CD4-positive, CD25-positive, alpha-beta regulatory T cell (primary cell): Measurements from ENCODE around the gene STARD8. TPM values are rescaled to one million over a fixed set of nuclear protein-coding genes. Genes with fewer than 3 reads are reported as not detected.

ENCODE experiments used
- ATAC-seq, 2 donors: fragments of 150-1000 bp; cut with Tn5 transposase; one replicate each; pipeline ENCODE4 v1.10.0; 2021; ENCODE audit warnings: low read depth in 2 of 2, moderate number of reproducible peaks in 2 of 2, moderate library complexity in 1 of 2
- DNase-seq, 3 donors: peaks; one replicate each; pipeline versions ENCODE4 v3.0.0 to v3.0.0-alpha.2; 2012 to 2022; ENCODE audit warnings: mixed read lengths in 1 of 3
- H3K27ac ChIP-seq: one replicate; pipeline ENCODE4 v1.7.0; 2013; ENCODE audit warnings: mild to moderate bottlenecking, low read length; ENCODE audit not compliant: insufficient read depth, poor library complexity, severe bottlenecking
- H3K27me3 ChIP-seq: one replicate; pipeline ENCODE4 v1.7.0; 2013; ENCODE audit warnings: low read length; ENCODE audit not compliant: control insufficient read depth, insufficient read depth
- H3K36me3 ChIP-seq: one replicate; pipeline ENCODE4 v1.7.0; 2013; ENCODE audit warnings: mild to moderate bottlenecking, low read length, moderate library complexity; ENCODE audit not compliant: control insufficient read depth, insufficient read depth
- H3K4me1 ChIP-seq: 2 replicates; pipeline ENCODE4 v1.7.0; 2013; ENCODE audit warnings: mild to moderate bottlenecking, low read length; ENCODE audit not compliant: insufficient read depth, control insufficient read depth, poor library complexity, severe bottlenecking
- H3K4me3 ChIP-seq: one replicate; pipeline ENCODE4 v1.7.0; 2013; ENCODE audit warnings: low read depth, mild to moderate bottlenecking, low read length, moderate library complexity
- H3K9me3 ChIP-seq, 2 experiments: 1 replicate in 1 of 2; 2 replicates in 1 of 2; pipeline ENCODE4 v1.7.0; 2013; ENCODE audit warnings: low read length in 2 of 2, mild to moderate bottlenecking in 1 of 2, moderate library complexity in 1 of 2; ENCODE audit not compliant: control insufficient read depth in 2 of 2
- H3K27ac Mint-ChIP-seq, 3 donors: one replicate each; pipeline ENCODE4 v1.8.0; 2020 to 2022; ENCODE audit warnings: mild to moderate bottlenecking in 3 of 3, mixed read lengths in 3 of 3, moderate library complexity in 2 of 3
- H3K27me3 Mint-ChIP-seq: one replicate; pipeline ENCODE4 v1.8.0; 2022; ENCODE audit warnings: mild to moderate bottlenecking, mixed read lengths
- H3K36me3 Mint-ChIP-seq: one replicate; pipeline ENCODE4 v1.8.0; 2020; ENCODE audit warnings: mixed read lengths
- H3K4me1 Mint-ChIP-seq, 4 donors: one replicate each; pipeline ENCODE4 v1.8.0; 2020 to 2022; ENCODE audit warnings: mixed read lengths in 4 of 4, mild to moderate bottlenecking in 1 of 4
- H3K4me3 Mint-ChIP-seq, 4 donors: one replicate each; pipeline ENCODE4 v1.8.0; 2020 to 2022; ENCODE audit warnings: mild to moderate bottlenecking in 4 of 4, mixed read lengths in 4 of 4, moderate library complexity in 3 of 4
- H3K9me3 Mint-ChIP-seq, 7 donors: one replicate each; pipeline ENCODE4 v1.8.0; 2020 to 2022; ENCODE audit warnings: mixed read lengths in 7 of 7, mild to moderate bottlenecking in 3 of 7, moderate library complexity in 2 of 7
- polyA plus RNA-seq, 4 donors: library from polyadenylated mRNA; unstranded; fragments of 300-500 nt; fragmentation: Illumina TruSeq; gene quantifications; one replicate each; pipeline ENCODE4 v1.2.3, GENCODE V29; 2021
- total RNA-seq: library from RNA; stranded (reverse); gene quantifications from one replicate; pipeline ENCODE4 v1.2.3, GENCODE V29; 2022

The STARD8 gene
- total and polyA plus RNA-seq, 5 donors from 2014 or later, result 0.21 to 0.57 TPM; not detected in 3

DNA sequence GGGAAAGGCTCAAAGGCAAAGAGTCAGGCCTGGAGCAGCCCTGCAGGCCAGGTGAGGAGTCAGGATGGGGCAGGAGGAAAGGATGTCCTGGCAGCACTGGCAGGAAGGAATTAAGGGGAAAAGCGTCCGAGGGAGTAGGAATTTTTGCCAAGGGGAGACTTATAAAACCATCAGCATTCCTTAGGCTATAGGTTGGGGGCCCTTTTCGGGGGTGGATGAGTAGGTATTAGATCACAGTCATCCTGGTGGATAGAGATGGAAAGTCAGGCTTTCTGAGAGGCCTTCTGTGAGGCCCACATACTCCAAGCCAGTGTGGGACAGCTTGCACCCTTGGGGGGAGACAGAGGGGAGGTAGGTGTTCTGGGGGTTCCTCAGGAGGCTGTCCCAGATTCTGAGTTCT is 12.3 kb downstream of the STARD8 start:
- Histone ChIP-seq H3K27ac (no peak overlapping the region), H3K36me3 (no peaks in the 10 kb centered on the region), H3K4me1 (no peaks in the 10 kb centered on the region), H3K4me3 (no peak overlapping the region), H3K27me3 (no peaks in the 10 kb centered on the region), H3K9me3 (no peaks in the 10 kb centered on the region)
- Mint-ChIP-seq H3K27me3 (no peaks in the 10 kb centered on the region), H3K9me3 (peaks cover 0 to 4% (median 0%) of the 10 kb centered on the region in 7 donors), H3K36me3 (no peaks in the 10 kb centered on the region), H3K27ac (no peak overlapping the region), H3K4me1 (no peaks in the 10 kb centered on the region), H3K4me3 (no peak overlapping the region)
- no peak for ATAC-seq
- DNase-seq, result no peak

DNA sequence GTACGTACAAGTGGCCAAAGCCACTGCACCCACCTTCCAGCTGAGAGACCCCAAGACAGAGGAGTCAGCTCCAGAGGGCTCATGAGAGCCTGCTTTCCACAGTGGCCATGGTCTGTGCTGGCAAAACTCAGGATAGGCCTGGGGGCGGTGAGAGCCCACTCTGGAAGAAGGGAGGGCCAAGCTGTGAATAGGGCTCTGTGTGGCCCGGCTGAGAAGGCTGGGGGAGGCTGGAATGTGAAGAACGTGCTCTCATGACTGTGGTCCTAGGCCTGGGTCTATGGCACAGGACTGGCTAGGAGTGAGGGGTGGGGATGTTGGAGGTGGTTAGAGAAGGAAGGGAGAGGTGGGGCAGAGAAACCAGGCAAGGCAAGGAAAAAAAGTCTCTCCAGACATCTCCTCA is 13.3 kb downstream of the STARD8 start:
- no peak for DNase-seq
- Mint-ChIP-seq H3K36me3 (no peaks in the 10 kb centered on the region), H3K9me3 (peaks cover 0 to 4% (median 0%) of the 10 kb centered on the region in 7 donors), H3K4me3 (no peak overlapping the region), H3K27me3 (no peaks in the 10 kb centered on the region), H3K4me1 (no peaks in the 10 kb centered on the region), H3K27ac (no peak overlapping the region)
- Histone ChIP-seq H3K36me3 (no peaks in the 10 kb centered on the region), H3K4me3 (no peak overlapping the region), H3K4me1 (no peaks in the 10 kb centered on the region), H3K27ac (no peak overlapping the region), H3K27me3 (no peaks in the 10 kb centered on the region), H3K9me3 (no peaks in the 10 kb centered on the region)
- no peak for ATAC-seq

DNA sequence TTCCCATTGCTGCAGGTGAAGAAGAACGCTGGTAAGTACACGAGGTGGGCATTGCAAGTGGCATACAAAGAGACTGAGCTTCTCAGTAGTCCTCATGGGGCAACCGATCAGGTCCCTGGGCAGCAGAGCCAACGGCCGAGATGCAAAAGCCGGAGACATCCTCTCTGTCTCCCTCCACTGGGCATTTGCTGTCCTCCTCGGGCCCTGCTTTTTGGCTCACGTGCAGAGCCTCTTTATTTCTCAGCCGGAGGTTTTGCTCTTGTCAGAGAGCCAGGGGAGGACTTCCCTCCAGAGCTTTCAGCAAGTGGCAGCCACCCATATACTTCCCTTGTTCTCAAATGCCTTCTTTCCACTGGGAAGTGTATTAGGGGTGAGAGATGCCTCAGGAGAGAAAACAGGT is 18.0 kb downstream of the STARD8 start:
- Mint-ChIP-seq H3K27me3 (no peaks in the 10 kb centered on the region), H3K36me3 (no peaks in the 10 kb centered on the region), H3K4me3 (no peak overlapping the region), H3K27ac (no peak overlapping the region), H3K4me1 (no peaks in the 10 kb centered on the region), H3K9me3 (peaks cover 0 to 2% (median 0%) of the 10 kb centered on the region in 7 donors)
- Histone ChIP-seq H3K27me3 (no peaks in the 10 kb centered on the region), H3K27ac (no peak overlapping the region), H3K4me3 (no peak overlapping the region), H3K36me3 (no peaks in the 10 kb centered on the region), H3K4me1 (no peaks in the 10 kb centered on the region), H3K9me3 (no peaks in the 10 kb centered on the region)
- ATAC-seq, result no peak
- DNase-seq, result no peak

DNA sequence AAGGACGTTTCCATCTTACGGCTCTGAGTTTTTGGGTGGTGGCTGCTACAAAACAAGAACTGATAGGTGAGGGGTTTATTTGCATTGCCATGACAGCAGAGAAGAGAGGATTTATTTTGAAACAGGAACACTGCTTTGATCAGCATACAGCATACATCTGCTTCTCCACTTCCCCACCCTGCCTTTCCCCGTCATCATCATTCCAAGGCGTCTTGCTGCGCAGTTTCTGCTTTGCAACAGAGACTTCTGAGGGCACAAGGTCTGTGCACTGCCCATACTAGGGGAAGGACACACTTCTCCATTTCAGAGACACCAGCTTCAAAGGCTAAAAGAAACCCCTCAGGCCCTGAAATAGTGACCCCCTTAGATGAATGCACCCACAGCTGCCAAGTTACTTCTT is 19.1 kb downstream of the STARD8 start:
- no peak overlapping the region for H3K4me3 Mint-ChIP-seq
- no peak for DNase-seq
- no peaks in the 10 kb centered on the region for H3K36me3 Mint-ChIP-seq
- no peaks in the 10 kb centered on the region for H3K27me3 ChIP-seq
- H3K9me3 Mint-ChIP-seq, result no peaks in the 10 kb centered on the region
- H3K36me3 ChIP-seq, result no peaks in the 10 kb centered on the region
- H3K4me1 Mint-ChIP-seq, result no peaks in the 10 kb centered on the region
- H3K27ac Mint-ChIP-seq, result no peak overlapping the region
- H3K4me3 ChIP-seq, result no peak overlapping the region
- ATAC-seq, result no peak
- H3K9me3 ChIP-seq, result no peaks in the 10 kb centered on the region
- H3K4me1 ChIP-seq, result no peaks in the 10 kb centered on the region
- H3K27ac ChIP-seq, result no peak overlapping the region
- H3K27me3 Mint-ChIP-seq, result no peaks in the 10 kb centered on the region

DNA sequence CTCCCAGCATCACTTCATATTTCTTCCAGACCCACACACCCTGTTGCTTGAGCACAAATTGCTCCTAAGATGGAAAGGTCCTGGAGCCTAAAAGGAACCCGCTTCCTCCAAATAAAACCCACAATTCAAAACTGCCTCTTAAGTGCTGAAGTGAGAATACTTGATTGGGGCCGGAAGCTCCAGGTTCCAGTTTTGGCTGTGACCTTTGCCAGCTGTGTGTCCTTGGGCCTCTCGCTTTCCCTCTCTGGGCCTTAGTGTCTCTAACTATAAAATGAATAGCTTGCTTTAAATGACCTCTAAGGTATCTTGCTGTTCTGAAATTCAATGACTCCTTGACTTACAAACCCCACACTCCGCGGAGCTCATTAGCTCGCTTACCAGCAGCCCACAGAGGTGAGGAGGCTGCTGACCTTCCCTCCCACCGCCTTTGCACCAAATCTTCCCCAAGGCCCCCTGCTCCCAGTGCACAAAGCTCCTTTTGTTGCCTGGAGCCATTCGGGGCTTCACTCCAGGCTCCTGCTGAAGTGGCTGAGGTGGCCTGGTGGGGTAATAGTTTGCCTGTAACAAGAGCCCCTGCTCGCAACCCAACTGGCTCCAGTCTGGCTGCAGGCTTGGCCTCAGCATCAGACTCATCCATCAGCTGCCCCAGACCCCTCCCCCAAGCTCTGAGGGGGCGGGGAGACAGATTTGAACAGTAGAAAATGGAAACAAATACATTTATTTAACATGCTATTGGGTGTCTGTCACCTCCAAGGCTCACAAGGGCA is 21.8 kb downstream of the STARD8 start:
- Histone ChIP-seq H3K9me3 (no peaks in the 10 kb centered on the region), H3K27ac (no peak overlapping the region), H3K27me3 (no peaks in the 10 kb centered on the region), H3K4me3 (no peak overlapping the region), H3K36me3 (no peaks in the 10 kb centered on the region), H3K4me1 (no peaks in the 10 kb centered on the region)
- ATAC-seq, result no peak
- Mint-ChIP-seq H3K27ac (no peak overlapping the region), H3K9me3 (no peaks in the 10 kb centered on the region), H3K4me3 (no peak overlapping the region), H3K36me3 (no peaks in the 10 kb centered on the region), H3K4me1 (no peaks in the 10 kb centered on the region), H3K27me3 (no peaks in the 10 kb centered on the region)
- DNase-seq, result no peak

DNA sequence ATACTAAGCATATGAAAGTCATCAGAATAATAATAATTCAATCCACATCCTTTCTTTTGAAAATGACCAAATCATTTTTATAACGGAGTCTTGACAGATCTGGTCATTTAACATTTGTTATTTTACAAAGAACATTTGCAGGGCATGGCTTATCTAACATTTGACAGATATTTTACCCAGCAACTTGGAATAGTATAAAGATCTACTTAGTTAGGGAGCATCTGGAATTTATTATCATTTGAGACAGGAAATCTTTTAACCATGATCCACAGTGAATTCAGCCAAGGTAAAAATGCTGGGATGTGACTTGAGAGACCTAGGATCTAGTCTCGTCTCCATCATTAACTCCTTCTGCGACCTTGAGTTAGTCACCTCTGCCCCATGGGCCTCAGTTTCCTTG is 22.4 kb downstream of the STARD8 start:
- Histone ChIP-seq H3K9me3 (no peaks in the 10 kb centered on the region), H3K27me3 (no peaks in the 10 kb centered on the region), H3K4me1 (no peaks in the 10 kb centered on the region), H3K27ac (no peak overlapping the region), H3K36me3 (no peaks in the 10 kb centered on the region), H3K4me3 (no peak overlapping the region)
- Mint-ChIP-seq H3K4me1 (no peaks in the 10 kb centered on the region), H3K27ac (no peak overlapping the region), H3K27me3 (no peaks in the 10 kb centered on the region), H3K9me3 (no peaks in the 10 kb centered on the region), H3K4me3 (no peak overlapping the region), H3K36me3 (no peaks in the 10 kb centered on the region)
- ATAC-seq (no peak), DNase-seq (no peak)

DNA sequence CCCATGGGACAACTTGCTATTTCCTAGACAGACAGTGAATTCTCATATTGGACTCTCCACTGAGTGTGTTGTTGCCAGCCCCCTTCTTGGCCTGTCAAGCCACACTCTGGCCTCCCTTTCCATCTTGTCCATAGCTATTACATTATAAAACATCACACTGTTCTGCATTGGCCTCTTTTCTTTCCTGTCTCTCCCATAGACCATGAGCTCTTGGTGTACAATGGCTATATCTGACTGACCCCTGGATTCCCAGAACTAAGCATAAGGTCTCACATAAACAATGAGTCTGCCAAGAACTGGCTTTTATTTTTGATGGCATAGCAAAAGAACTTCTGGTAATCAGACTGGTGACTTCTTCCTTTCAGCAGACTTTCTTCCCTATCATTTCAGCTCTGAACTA is 23.8 kb downstream of the STARD8 start:
- no peaks in the 10 kb centered on the region for H3K4me1 ChIP-seq
- Mint-ChIP-seq H3K27ac (no peak overlapping the region), H3K27me3 (no peaks in the 10 kb centered on the region), H3K4me3 (no peak overlapping the region), H3K4me1 (no peaks in the 10 kb centered on the region), H3K36me3 (no peaks in the 10 kb centered on the region), H3K9me3 (no peaks in the 10 kb centered on the region)
- H3K36me3 ChIP-seq, result no peaks in the 10 kb centered on the region
- no peak overlapping the region for H3K4me3 ChIP-seq
- H3K27ac ChIP-seq, result no peak overlapping the region
- DNase-seq, result no peak
- no peaks in the 10 kb centered on the region for H3K27me3 ChIP-seq
- no peaks in the 10 kb centered on the region for H3K9me3 ChIP-seq
- no peak for ATAC-seq

DNA sequence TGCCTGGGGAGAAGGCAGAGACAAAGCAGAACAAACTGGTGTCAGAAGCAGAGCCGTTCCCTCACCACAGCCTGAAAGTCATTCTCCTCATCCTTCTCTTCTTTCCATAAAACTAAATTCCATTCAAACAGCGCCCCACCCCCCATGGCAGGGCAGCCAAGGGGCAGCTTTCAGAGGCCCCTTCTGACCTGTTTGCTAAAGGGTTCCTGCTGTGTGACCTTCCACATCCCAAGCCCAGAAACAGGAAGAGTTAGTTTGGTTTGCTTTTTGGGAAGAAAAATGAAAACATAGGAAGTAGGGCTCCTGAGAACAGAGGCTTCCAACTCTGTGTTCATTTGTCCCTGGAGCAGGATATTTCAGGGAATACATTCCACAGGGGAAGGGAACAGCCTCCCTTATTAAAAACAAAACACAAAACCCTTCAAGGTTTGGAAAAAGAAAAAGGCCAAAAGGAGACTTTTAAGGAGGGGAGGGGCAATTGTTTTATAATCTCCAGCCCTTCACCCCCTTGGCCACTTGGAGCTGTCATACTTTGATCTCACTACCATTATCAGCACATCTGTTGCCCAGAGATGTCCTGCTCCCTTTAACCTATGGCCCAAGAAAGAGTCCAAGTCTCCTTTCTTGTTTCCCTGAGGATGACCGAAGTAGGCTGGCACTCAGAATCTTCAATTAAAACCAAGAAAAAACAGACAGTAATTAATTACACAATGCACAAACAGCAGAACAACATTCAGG is 25.3 kb downstream of the STARD8 start:
- Histone ChIP-seq H3K4me1 (no peaks in the 10 kb centered on the region), H3K4me3 (no peak overlapping the region), H3K36me3 (no peaks in the 10 kb centered on the region), H3K27me3 (no peaks in the 10 kb centered on the region), H3K9me3 (no peaks in the 10 kb centered on the region), H3K27ac (no peak overlapping the region)
- H3K9me3 Mint-ChIP-seq, result no peaks in the 10 kb centered on the region
- H3K4me1 Mint-ChIP-seq, result no peaks in the 10 kb centered on the region
- no peaks in the 10 kb centered on the region for H3K27me3 Mint-ChIP-seq
- no peak for ATAC-seq
- no peak overlapping the region for H3K27ac Mint-ChIP-seq
- no peak overlapping the region for H3K4me3 Mint-ChIP-seq
- no peak for DNase-seq
- H3K36me3 Mint-ChIP-seq, result no peaks in the 10 kb centered on the region
